ENCODE measurements around the gene MPI. TPM values are rescaled to one million over a fixed set of nuclear protein-coding genes. Genes with fewer than 3 reads are reported as not detected.

MPI gene
- total and polyA plus RNA-seq, 2 donors (not counting 3 experiments of a cell fraction or from before 2014, with no cell fraction given) = 36.3 to 69.3 TPM

- intact Hi-C loops (cut with micrococcal nuclease) = no loop called here
These were observed 26.4 kb upstream of the MPI start for GRCh38 chr15:74863239-74864056.

GRCh38 chr15:74864296-74864695 lies 25.5 kb upstream of the MPI start:
- BruUV-seq (replicated peaks) = no TSS peak
- no peak overlapping the region for H2AFZ ChIP-seq (ENCODE audit: low read depth, low read length)
- H4K20me1 ChIP-seq (replicated peaks; ENCODE audit: control insufficient read depth, extremely low read depth, insufficient read depth, low read length) = no peaks in the 10 kb centered on the region
- CTCF ChIA-PET = interaction anchor here (1.1 to 1.4 kb wide), 2 partner anchors 20 to 37 kb away, joined by 3 to 11 read pairs; no protein-coding TSS in a partner anchor
- no peak overlapping the region for H3K4me2 ChIP-seq (ENCODE audit: insufficient read depth, low read length)
- H3K27ac ChIP-seq (ENCODE audit: insufficient read depth, low read depth, low read length) = no peak overlapping the region
- no peak for TF ChIP-seq MAX (IDR thresholded peaks at IDR 0.05; ENCODE audit: insufficient read depth, insufficient read length)
- no peak for TF ChIP-seq FOS (IDR thresholded peaks at IDR 0.05; ENCODE audit: borderline replicate concordance, insufficient read depth, low read length)
- TF ChIP-seq GATA2 (IDR thresholded peaks at IDR 0.05; ENCODE audit: insufficient read depth, insufficient read length, low read depth, low read length) = no peak
- TF ChIP-seq POLR2AphosphoS5 (IDR thresholded peaks at IDR 0.05; ENCODE audit: insufficient read depth, low read depth, low read length) = no peak
- TF ChIP-seq, protein P1, sequence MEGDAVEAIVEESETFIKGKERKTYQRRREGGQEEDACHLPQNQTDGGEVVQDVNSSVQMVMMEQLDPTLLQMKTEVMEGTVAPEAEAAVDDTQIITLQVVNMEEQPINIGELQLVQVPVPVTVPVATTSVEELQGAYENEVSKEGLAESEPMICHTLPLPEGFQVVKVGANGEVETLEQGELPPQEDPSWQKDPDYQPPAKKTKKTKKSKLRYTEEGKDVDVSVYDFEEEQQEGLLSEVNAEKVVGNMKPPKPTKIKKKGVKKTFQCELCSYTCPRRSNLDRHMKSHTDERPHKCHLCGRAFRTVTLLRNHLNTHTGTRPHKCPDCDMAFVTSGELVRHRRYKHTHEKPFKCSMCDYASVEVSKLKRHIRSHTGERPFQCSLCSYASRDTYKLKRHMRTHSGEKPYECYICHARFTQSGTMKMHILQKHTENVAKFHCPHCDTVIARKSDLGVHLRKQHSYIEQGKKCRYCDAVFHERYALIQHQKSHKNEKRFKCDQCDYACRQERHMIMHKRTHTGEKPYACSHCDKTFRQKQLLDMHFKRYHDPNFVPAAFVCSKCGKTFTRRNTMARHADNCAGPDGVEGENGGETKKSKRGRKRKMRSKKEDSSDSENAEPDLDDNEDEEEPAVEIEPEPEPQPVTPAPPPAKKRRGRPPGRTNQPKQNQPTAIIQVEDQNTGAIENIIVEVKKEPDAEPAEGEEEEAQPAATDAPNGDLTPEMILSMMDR (IDR thresholded peaks at IDR 0.05; ENCODE audit: extremely low read depth in 1 of 2, insufficient read depth in 1 of 2, low read depth in 1 of 2, low read length in 2 of 2) = no peak
- no peak for TF ChIP-seq JUN (IDR thresholded peaks at IDR 0.05; ENCODE audit: borderline replicate concordance, insufficient read depth, insufficient read length, low read depth)
- TF ChIP-seq MYC (IDR thresholded peaks at IDR 0.05; ENCODE audit: low read depth, low read length) = no peak
- TF ChIP-seq EZH2 (IDR thresholded peaks at IDR 0.05; ENCODE audit: borderline replicate concordance, low read depth, low read length, severe bottlenecking) = no peak
- H3K4me1 ChIP-seq (ENCODE audit: control insufficient read depth, extremely low read depth, insufficient read depth, low read length) = peaks cover 18% of the 10 kb centered on the region
- no peak overlapping the region for H3K9ac ChIP-seq (replicated peaks; ENCODE audit: extremely low read depth, insufficient read depth, low read length)
- H3K79me2 ChIP-seq (ENCODE audit: control insufficient read depth, insufficient read depth, low read length) = peaks cover 42% of the 10 kb centered on the region
- H3K9me1 ChIP-seq (replicated peaks; ENCODE audit: control insufficient read depth, extremely low read depth, insufficient read depth, low read length) = no peaks in the 10 kb centered on the region
- H3K9me3 ChIP-seq (replicated peaks; ENCODE audit: control insufficient read depth, insufficient read depth, low read length) = no peaks in the 10 kb centered on the region
- H3K27me3 ChIP-seq (ENCODE audit: control insufficient read depth in 2 of 2, insufficient read depth in 2 of 2, low read length in 2 of 2) = no peaks in the 10 kb centered on the region
- intact Hi-C loops (cut with micrococcal nuclease) (no loop called here), dilution Hi-C loops (cut with MboI; ENCODE audit: extremely low pct_ligation_motif_present, low sequenced_read_pairs) (no loop called here)
- no peaks in the 10 kb centered on the region for H3K36me3 ChIP-seq (ENCODE audit: control insufficient read depth in 2 of 2, extremely low read depth in 1 of 2, insufficient read depth in 2 of 2, low read length in 2 of 2)
- no peak for DNase-seq (ENCODE audit: low read depth, low spot score)
- POLR2A ChIA-PET = no interaction called here
- no peak overlapping the region for H3K4me3 ChIP-seq (replicated peaks in 1 of 3; ENCODE audit: insufficient read depth in 1 of 3, low read depth in 1 of 3, low read length in 3 of 3)
- FAIRE-seq = no peak

More at GRCh38 chr15:74863239-74864056, 26.4 kb upstream of the MPI start:
- ChIA-PET CTCF (interaction anchor here (1.1 to 1.4 kb wide), 2 partner anchors 19 to 38 kb away, joined by 3 to 11 read pairs; no protein-coding TSS in a partner anchor), POLR2A (no interaction called here)
- no peak overlapping the region for H2AFZ ChIP-seq (ENCODE audit: low read depth, low read length)
- TF ChIP-seq, protein P1 (IDR thresholded peaks at IDR 0.05; ENCODE audit: extremely low read depth in 1 of 2, insufficient read depth in 1 of 2, low read depth in 1 of 2, low read length in 2 of 2) = no peak
- no peak for TF ChIP-seq EZH2 (IDR thresholded peaks at IDR 0.05; ENCODE audit: borderline replicate concordance, low read depth, low read length, severe bottlenecking)
- H3K4me2 ChIP-seq (ENCODE audit: insufficient read depth, low read length) = no peak overlapping the region
- no peak overlapping the region for H3K27ac ChIP-seq (ENCODE audit: insufficient read depth, low read depth, low read length)
- BruUV-seq (replicated peaks) = no TSS peak
- no peak overlapping the region for H3K4me3 ChIP-seq (replicated peaks in 1 of 3; ENCODE audit: insufficient read depth in 1 of 3, low read depth in 1 of 3, low read length in 3 of 3)
- dilution Hi-C loops (cut with MboI; ENCODE audit: extremely low pct_ligation_motif_present, low sequenced_read_pairs) = no loop called here
- H3K79me2 ChIP-seq (ENCODE audit: control insufficient read depth, insufficient read depth, low read length) = peaks cover 37% of the 10 kb centered on the region
- FAIRE-seq = no peak
- H3K9me1 ChIP-seq (replicated peaks; ENCODE audit: control insufficient read depth, extremely low read depth, insufficient read depth, low read length) = no peaks in the 10 kb centered on the region
- H3K9me3 ChIP-seq (replicated peaks; ENCODE audit: control insufficient read depth, insufficient read depth, low read length) = no peaks in the 10 kb centered on the region
- DNase-seq (ENCODE audit: low read depth, low spot score) = no peak
- H3K36me3 ChIP-seq (ENCODE audit: control insufficient read depth in 2 of 2, extremely low read depth in 1 of 2, insufficient read depth in 2 of 2, low read length in 2 of 2) = no peaks in the 10 kb centered on the region
- peaks cover 16% of the 10 kb centered on the region for H3K4me1 ChIP-seq (ENCODE audit: control insufficient read depth, extremely low read depth, insufficient read depth, low read length)
- H4K20me1 ChIP-seq (replicated peaks; ENCODE audit: control insufficient read depth, extremely low read depth, insufficient read depth, low read length) = no peaks in the 10 kb centered on the region
- H3K27me3 ChIP-seq (ENCODE audit: control insufficient read depth in 2 of 2, insufficient read depth in 2 of 2, low read length in 2 of 2) = no peaks in the 10 kb centered on the region
- no peak overlapping the region for H3K9ac ChIP-seq (replicated peaks; ENCODE audit: extremely low read depth, insufficient read depth, low read length)
